Loucy (cell line): Measurements from ENCODE around the gene ASAH2B.
"Not testable (repeated sequence)": the region's sequence is repeated elsewhere in the genome, so short reads cannot be mapped to it uniquely, and the experiment has no call there.

Source experiments
- CTCF ChIP-seq: fragments of 200-600 bp; sonication (generic); conservative IDR thresholded peaks from 2 replicates; pipeline ENCODE4 v1.5.1; 2014; ENCODE audit warnings: mild to moderate bottlenecking, antibody characterized with exemption, low read length
- EZH2phosphoT487 ChIP-seq: fragments of 200-600 bp; IDR thresholded peaks from 2 replicates; pipeline ENCODE4 v1.6.1; 2018; ENCODE audit warnings: antibody characterized with exemption, mild to moderate bottlenecking, moderate library complexity, borderline replicate concordance

DNA sequence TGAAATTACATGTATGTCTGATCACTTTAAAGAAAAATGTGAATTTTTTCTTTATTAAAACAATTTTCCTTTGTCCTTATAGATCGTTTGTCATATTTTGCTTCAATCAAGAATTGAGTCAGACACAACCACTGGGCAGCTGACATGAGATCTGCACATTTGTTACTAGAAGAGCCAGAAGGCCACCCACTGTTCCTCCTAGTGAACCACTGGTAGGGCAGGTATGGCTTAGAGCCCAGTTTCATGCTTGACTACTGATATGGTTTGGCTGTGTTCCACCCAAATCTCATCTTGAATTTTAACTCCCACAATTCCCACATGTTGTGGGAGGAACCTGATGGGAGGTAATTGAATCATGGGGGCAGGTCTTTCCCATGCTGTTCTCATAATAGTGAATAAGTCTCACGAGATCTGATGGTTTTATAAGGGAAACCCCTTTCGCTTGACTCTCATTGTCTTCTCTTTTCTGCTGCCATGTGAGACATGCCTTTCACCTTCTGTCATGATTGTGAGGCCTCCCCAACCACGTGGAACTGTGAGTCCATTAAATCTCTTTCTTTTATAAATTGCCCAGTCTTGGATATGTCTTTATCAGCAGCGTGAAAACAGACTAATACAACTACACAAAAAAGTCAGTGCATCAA, 35.2 kb upstream of the ASAH2B start:
- not testable (repeated sequence) for TF ChIP-seq CTCF, EZH2phosphoT487
